Stimulated activated naive CD8-positive, alpha-beta T cell treated with anti-CD3 and anti-CD28 coated beads, Interleukin-15, Interleukin-2, amounts not matched to agents 100 U/mL and 50 U/mL, for 24 hours (primary cell): Measurements from ENCODE around the gene ITGB3.

Experiments
- ATAC-seq: fragments of 150-1000 bp; cut with Tn5 transposase; one replicate; pipeline ENCODE4 v1.10.0; 2021
- DNase-seq: peaks from one replicate; pipeline ENCODE4 v3.0.0; 2021

Gene ITGB3

GRCh38 chr17:47275245-47275984 lies 21.8 kb downstream of the ITGB3 start:
- ATAC-seq (no peak), DNase-seq (no peak)

- ATAC-seq = no peak
- no peak for DNase-seq
Measured at GRCh38 chr17:47276444-47276843, 22.8 kb downstream of the ITGB3 start.

- ATAC-seq (no peak), DNase-seq (no peak)
Measured at GRCh38 chr17:47276868-47277267, 23.2 kb downstream of the ITGB3 start.

- DNase-seq (no peak), ATAC-seq (no peak)
Measured at GRCh38 chr17:47277921-47278320, 24.3 kb downstream of the ITGB3 start.

GRCh38 chr17:47278561-47278960 lies 24.9 kb downstream of the ITGB3 start:
- ATAC-seq (no peak), DNase-seq (no peak)

- DNase-seq = no peak
- no peak for ATAC-seq
Measured at GRCh38 chr17:47279062-47279801, 25.6 kb downstream of the ITGB3 start.

GRCh38 chr17:47280072-47280811 lies 26.6 kb downstream of the ITGB3 start:
- no peak for DNase-seq
- ATAC-seq = no peak

- DNase-seq (no peak), ATAC-seq (no peak)
Measured at GRCh38 chr17:47281216-47281615, 27.6 kb downstream of the ITGB3 start.

GRCh38 chr17:47285003-47285402 lies 31.4 kb downstream of the ITGB3 start:
- ATAC-seq (no peak), DNase-seq (no peak)

GRCh38 chr17:47286198-47286914 lies 32.7 kb downstream of the ITGB3 start:
- ATAC-seq (peak; percentile 9), DNase-seq (no peak)

GRCh38 chr17:47287068-47287467 lies 33.4 kb downstream of the ITGB3 start:
- ATAC-seq = no peak
- DNase-seq = no peak

- DNase-seq = no peak
- ATAC-seq = no peak
Measured at GRCh38 chr17:47287639-47288038, 34.0 kb downstream of the ITGB3 start.

- no peak for DNase-seq
Measured at GRCh38 chr17:47288531-47289116, 35.0 kb downstream of the ITGB3 start.

GRCh38 chr17:47289302-47289701 lies 35.7 kb downstream of the ITGB3 start:
- ATAC-seq = no peak
- DNase-seq = no peak

More at GRCh38 chr17:47288531-47289116, 35.0 kb downstream of the ITGB3 start:
- no peak for ATAC-seq

- ATAC-seq (no peak), DNase-seq (no peak)
Measured at GRCh38 chr17:47290870-47291241, 37.2 kb downstream of the ITGB3 start.

GRCh38 chr17:47291242-47291873 lies 37.7 kb downstream of the ITGB3 start:
- DNase-seq (no peak), ATAC-seq (no peak)

- no peak for DNase-seq
- no peak for ATAC-seq
Measured at GRCh38 chr17:47292206-47292605, 38.6 kb downstream of the ITGB3 start.

- ATAC-seq (no peak), DNase-seq (no peak)
Measured at GRCh38 chr17:47295037-47295873, 41.6 kb downstream of the ITGB3 start.

- ATAC-seq = no peak
Measured at GRCh38 chr17:47295874-47296255, 42.2 kb downstream of the ITGB3 start.

GRCh38 chr17:47297661-47298400 lies 44.2 kb downstream of the ITGB3 start:
- DNase-seq (no peak), ATAC-seq (no peak)

More at GRCh38 chr17:47295874-47296255, 42.2 kb downstream of the ITGB3 start:
- DNase-seq = no peak
